GM20000 (cell line): ENCODE data around the gene GREM2.

Experiments used
- DNase-seq: peaks from one replicate; pipeline ENCODE4 v3.0.0; 2012; ENCODE audit warnings: low spot score
- CTCF ChIP-seq: IDR thresholded peaks from 2 replicates; pipeline ENCODE4 v1.5.1; 2012; ENCODE audit warnings: mild to moderate bottlenecking, control low read depth; ENCODE audit errors: extremely low read depth, missing control alignments

The GREM2 gene

DNA sequence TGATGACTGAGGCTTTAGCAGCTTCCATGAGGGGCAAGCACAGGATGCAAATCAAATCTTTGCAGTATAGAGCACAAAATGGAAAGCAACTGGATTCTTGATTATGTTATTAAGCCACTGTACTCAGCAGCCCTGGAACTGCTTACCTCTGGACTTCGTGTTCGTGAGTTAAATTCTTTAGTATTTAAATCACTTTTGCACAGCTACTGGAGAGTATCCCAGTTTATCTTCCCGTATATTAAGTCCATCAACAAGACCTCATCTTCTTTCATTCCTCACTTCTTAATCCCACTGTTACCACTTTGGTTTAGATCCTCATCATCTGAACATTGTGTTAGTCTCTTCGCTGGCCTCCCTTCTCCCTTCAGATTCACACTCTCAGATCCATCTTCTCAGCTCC lies 108.9 kb downstream of the GREM2 start:
- no peak for TF ChIP-seq CTCF
- DNase-seq, result no peak

DNA sequence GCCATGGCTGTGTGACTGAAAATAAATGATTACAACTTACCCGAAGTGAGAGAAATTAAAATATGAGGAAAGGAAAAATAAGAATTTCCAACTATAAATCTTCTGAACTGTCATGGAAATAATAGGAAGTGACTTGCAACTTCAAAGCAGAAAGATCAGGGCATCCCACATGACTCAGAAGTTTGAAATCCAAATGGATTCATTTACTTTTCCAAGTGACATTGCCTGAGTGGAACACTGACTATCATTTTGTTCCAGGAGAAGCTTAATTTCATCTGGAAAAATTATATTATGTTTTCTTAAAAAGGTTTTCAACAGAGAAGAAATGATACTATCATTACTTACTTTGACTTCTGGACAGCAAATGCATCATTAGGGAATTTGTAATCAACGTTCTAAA lies 110.8 kb downstream of the GREM2 start:
- no peak for DNase-seq
- TF ChIP-seq CTCF, result no peak

DNA sequence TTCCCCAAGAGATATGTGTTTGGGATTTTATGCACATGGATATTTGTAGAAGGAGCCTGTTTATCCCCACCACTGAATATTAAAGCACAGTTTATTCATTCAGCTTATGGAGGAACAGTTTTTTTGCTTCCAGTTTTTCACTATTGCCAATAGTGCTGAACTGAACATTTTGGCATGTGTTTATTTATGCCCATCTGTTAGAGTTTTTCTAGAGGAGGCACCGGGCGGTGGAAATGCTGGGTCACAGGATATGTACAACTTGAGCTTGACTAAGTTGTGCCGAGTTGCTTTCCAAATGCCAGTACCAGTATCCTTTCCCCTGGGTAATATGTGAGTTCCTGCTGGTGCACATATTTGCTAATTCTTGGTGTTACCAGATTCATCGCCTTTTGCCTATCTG lies 111.3 kb downstream of the GREM2 start:
- TF ChIP-seq CTCF, result no peak
- no peak for DNase-seq

DNA sequence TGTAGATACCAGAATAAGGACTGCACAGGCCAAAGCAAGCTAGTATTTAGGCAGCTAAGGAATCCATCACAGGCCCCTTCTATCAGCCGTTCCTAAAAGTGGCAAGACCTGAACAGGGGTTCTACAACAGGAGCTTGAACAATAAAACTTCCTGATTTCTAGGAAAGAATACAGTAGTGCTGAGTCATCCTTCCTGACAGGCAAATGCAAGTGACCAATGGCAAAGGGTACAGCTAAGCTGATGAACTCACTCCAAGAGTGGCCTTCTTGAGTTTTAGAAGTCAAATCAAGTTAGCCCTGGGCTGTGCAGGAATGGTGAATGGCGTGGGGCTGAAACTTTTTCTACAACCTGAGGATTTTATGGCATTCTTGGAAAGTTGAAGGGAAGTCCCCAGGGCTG lies 112.9 kb downstream of the GREM2 start:
- DNase-seq, result no peak
- no peak for TF ChIP-seq CTCF

- TF ChIP-seq CTCF, result no peak
- no peak for DNase-seq
These were observed 113.6 kb downstream of the GREM2 start for GRCh38 chr1:240498335-240498734.

- no peak for DNase-seq
- TF ChIP-seq CTCF, result no peak
These were observed 114.0 kb downstream of the GREM2 start for GRCh38 chr1:240497908-240498307.

GRCh38 chr1:240496941-240497340 lies 115.0 kb downstream of the GREM2 start:
- TF ChIP-seq CTCF, result no peak

DNA sequence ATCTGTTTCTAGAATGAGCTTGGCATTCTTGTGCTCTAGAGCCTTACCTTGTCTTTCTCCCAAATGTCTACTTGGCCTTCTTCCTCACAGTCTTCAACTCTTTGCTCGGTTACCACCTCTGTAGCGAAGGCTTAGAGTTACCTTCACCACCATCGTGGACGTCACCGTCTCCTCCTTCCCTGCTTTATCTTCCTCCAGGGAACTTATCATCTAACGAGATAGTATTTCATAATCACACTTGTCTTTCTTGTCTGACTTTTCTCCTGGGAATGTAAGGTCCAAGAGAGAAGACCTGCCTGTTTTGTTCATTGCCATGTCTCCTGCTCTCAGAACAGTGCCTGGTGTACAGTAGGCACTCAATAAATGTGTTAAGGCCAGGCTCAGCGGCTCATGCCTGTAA lies 115.6 kb downstream of the GREM2 start:
- no peak for TF ChIP-seq CTCF
- DNase-seq, result no peak

More at GRCh38 chr1:240496941-240497340, 115.0 kb downstream of the GREM2 start:
- no peak for DNase-seq
